Effector memory CD4-positive, alpha-beta T cell (primary cell): ENCODE data around the gene ALOXE3.

Experiments used
- DNase-seq, 3 donors: peaks; one replicate each; pipeline ENCODE4 v3.0.0-alpha.2; 2020
- H3K27ac ChIP-seq: 2 replicates; pipeline ENCODE4 v1.7.0; 2013; ENCODE audit warnings: mild to moderate bottlenecking, low read length, moderate library complexity; ENCODE audit not compliant: insufficient read depth, poor library complexity, severe bottlenecking
- H3K27me3 ChIP-seq: replicated peaks from 2 replicates; pipeline ENCODE4 v1.7.0; 2013; ENCODE audit warnings: mild to moderate bottlenecking, low read length; ENCODE audit not compliant: insufficient read depth, control insufficient read depth, poor library complexity, severe bottlenecking
- H3K36me3 ChIP-seq: 2 replicates; pipeline ENCODE4 v1.7.0; 2013; ENCODE audit warnings: mild to moderate bottlenecking, low read length, moderate library complexity; ENCODE audit not compliant: control insufficient read depth, insufficient read depth
- H3K4me1 ChIP-seq: 2 replicates; pipeline ENCODE4 v1.7.0; 2013; ENCODE audit warnings: low read length, mild to moderate bottlenecking; ENCODE audit not compliant: control insufficient read depth, insufficient read depth, poor library complexity, severe bottlenecking
- H3K4me3 ChIP-seq: 2 replicates; pipeline ENCODE4 v1.7.0; 2013; ENCODE audit warnings: low read length, low read depth, mild to moderate bottlenecking; ENCODE audit not compliant: insufficient read depth, poor library complexity, severe bottlenecking
- H3K9me3 ChIP-seq: 2 replicates; pipeline ENCODE4 v1.7.0; 2013; ENCODE audit warnings: mild to moderate bottlenecking, low read length, moderate library complexity; ENCODE audit not compliant: control insufficient read depth

ALOXE3 gene

GRCh38 chr17:8141741-8142140 is 23.4 kb upstream of the ALOXE3 start:
- DNase-seq, result no peak
- H3K4me3 ChIP-seq, result no peak overlapping the region
- peaks cover 55% of the 10 kb centered on the region for H3K36me3 ChIP-seq
- no peak overlapping the region for H3K27ac ChIP-seq
- H3K27me3 ChIP-seq, result no peaks in the 10 kb centered on the region
- peaks cover 7% of the 10 kb centered on the region for H3K4me1 ChIP-seq
- H3K9me3 ChIP-seq, result no peaks in the 10 kb centered on the region

- no peak for DNase-seq
- Histone ChIP-seq H3K9me3 (no peaks in the 10 kb centered on the region), H3K27ac (no peak overlapping the region), H3K36me3 (peaks cover 48% of the 10 kb centered on the region), H3K27me3 (no peaks in the 10 kb centered on the region), H3K4me1 (peaks cover 7% of the 10 kb centered on the region), H3K4me3 (no peak overlapping the region)
These were observed 22.7 kb upstream of the ALOXE3 start for GRCh38 chr17:8141045-8141444.

- Histone ChIP-seq H3K27me3 (no peaks in the 10 kb centered on the region), H3K4me3 (no peak overlapping the region), H3K36me3 (peaks cover 41% of the 10 kb centered on the region), H3K4me1 (peaks cover 7% of the 10 kb centered on the region), H3K9me3 (no peaks in the 10 kb centered on the region), H3K27ac (no peak overlapping the region)
- DNase-seq, result no peak
These were observed 22.0 kb upstream of the ALOXE3 start for GRCh38 chr17:8140065-8141029.

GRCh38 chr17:8138672-8139371 is 20.5 kb upstream of the ALOXE3 start:
- H3K36me3 ChIP-seq, result peaks cover 28% of the 10 kb centered on the region
- peak overlapping the region; percentile 52 for H3K4me3 ChIP-seq
- DNase-seq, result peak; percentile 88 to 90 (median 90)
- peak overlapping the region; percentile 83 for H3K27ac ChIP-seq
- H3K9me3 ChIP-seq, result no peaks in the 10 kb centered on the region
- peaks cover 7% of the 10 kb centered on the region for H3K4me1 ChIP-seq
- H3K27me3 ChIP-seq, result no peaks in the 10 kb centered on the region

- H3K9me3 ChIP-seq, result no peaks in the 10 kb centered on the region
- no peak for DNase-seq
- peak overlapping the region; percentile 52 for H3K4me3 ChIP-seq
- H3K27me3 ChIP-seq, result no peaks in the 10 kb centered on the region
- peaks cover 7% of the 10 kb centered on the region for H3K4me1 ChIP-seq
- peak overlapping the region; percentile 83 for H3K27ac ChIP-seq
- peaks cover 23% of the 10 kb centered on the region for H3K36me3 ChIP-seq
These were observed 20.0 kb upstream of the ALOXE3 start for GRCh38 chr17:8138374-8138671.

- peak overlapping the region; percentile 52 for H3K4me3 ChIP-seq
These were observed 19.5 kb upstream of the ALOXE3 start for GRCh38 chr17:8137645-8138373.

GRCh38 chr17:8133941-8134340 is 15.6 kb upstream of the ALOXE3 start:
- Histone ChIP-seq H3K4me3 (no peak overlapping the region), H3K9me3 (no peaks in the 10 kb centered on the region), H3K4me1 (peaks cover 7% of the 10 kb centered on the region), H3K36me3 (no peaks in the 10 kb centered on the region), H3K27me3 (no peaks in the 10 kb centered on the region), H3K27ac (no peak overlapping the region)
- no peak for DNase-seq

More at GRCh38 chr17:8137645-8138373, 19.5 kb upstream of the ALOXE3 start:
- no peak for DNase-seq
- Histone ChIP-seq H3K4me1 (peaks cover 7% of the 10 kb centered on the region), H3K27ac (peak overlapping the region; percentile 83), H3K27me3 (no peaks in the 10 kb centered on the region), H3K9me3 (no peaks in the 10 kb centered on the region), H3K36me3 (peaks cover 18% of the 10 kb centered on the region)

- no peak for DNase-seq
- no peak overlapping the region for H3K4me3 ChIP-seq
- H3K36me3 ChIP-seq, result no peaks in the 10 kb centered on the region
- H3K27me3 ChIP-seq, result no peaks in the 10 kb centered on the region
- peaks cover 5% of the 10 kb centered on the region for H3K4me1 ChIP-seq
- H3K27ac ChIP-seq, result no peak overlapping the region
- no peaks in the 10 kb centered on the region for H3K9me3 ChIP-seq
These were observed 15.1 kb upstream of the ALOXE3 start for GRCh38 chr17:8133399-8133798.

- DNase-seq, result no peak
- Histone ChIP-seq H3K9me3 (no peaks in the 10 kb centered on the region), H3K27ac (no peak overlapping the region), H3K36me3 (no peaks in the 10 kb centered on the region), H3K4me3 (no peak overlapping the region), H3K27me3 (no peaks in the 10 kb centered on the region), H3K4me1 (peaks cover 3% of the 10 kb centered on the region)
These were observed 13.6 kb upstream of the ALOXE3 start for GRCh38 chr17:8131844-8132441.
